HG02943 (cell line): ENCODE results near the gene ARL4C.
"Not testable (repeated sequence)": the region's sequence is repeated elsewhere in the genome, so short reads cannot be mapped to it uniquely, and the experiment has no call there.

Experiments used
- ATAC-seq: cut with Tn5 transposase; IDR thresholded peaks from one replicate; pipeline ENCODE4 v1.9.1; 2021; ENCODE audit warnings: mild to moderate bottlenecking, low read depth, moderate library complexity; ENCODE audit not compliant: unreplicated experiment

ARL4C gene

GRCh38 chr2:234479465-234479864, 17.4 kb downstream of the ARL4C start:
- ATAC-seq: no peak

DNA sequence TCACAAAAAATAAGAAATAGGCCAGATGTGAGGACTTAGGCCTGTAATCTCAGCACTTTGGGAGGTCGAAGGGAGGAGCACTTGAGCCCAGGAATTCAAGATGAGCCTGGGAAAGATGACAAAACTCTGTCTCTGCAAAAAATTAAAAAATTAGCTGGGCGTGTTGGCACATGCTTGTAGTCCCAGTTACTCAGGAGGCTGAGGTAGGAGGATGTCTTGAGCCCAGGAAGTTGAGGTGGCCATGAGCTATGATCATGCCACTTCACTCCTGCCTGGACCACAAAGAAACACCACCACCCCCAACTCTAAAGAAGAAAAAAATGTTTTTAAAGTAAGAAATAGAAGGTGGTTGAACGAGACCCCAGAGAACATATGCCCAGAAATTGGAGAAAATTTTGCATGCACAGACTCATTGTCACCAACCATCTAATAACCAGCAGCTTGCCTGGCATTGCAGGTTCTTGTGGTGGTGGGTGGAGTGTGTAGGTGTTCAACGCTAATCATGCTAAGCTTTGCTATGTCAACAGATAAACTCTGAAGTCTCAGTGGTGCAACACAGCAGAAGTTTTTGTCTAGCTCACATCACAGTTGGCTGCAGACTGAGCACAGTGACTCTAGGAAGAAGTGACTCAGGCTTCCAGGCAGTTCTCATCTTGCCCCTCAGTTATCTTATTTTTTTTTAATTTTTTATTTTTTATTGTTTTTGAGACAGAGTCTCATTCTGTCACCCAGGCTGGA, 18.6 kb downstream of the ARL4C start:
- ATAC-seq: no peak

DNA sequence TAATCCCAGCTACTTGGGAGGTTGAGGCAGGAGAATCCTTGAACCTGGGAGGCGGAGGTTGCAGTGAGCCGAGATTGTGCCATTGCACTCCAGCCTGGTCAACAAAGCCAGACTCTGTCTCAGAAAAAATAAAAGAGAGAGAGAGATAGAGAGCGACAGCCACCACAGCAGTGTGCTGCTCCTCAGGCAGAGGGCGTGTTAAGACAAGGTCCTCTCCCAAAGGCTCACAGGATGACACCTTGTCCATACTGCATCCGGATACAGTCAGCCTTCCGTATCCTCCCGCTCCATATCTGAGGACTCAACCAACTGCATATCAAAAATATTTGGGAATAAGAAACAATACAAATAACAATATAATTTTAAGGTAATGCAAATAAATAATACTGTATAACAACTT, 20.1 kb downstream of the ARL4C start:
- no peak for ATAC-seq

- ATAC-seq: no peak
Observed at GRCh38 chr2:234474654-234475053, 22.2 kb downstream of the ARL4C start.

DNA sequence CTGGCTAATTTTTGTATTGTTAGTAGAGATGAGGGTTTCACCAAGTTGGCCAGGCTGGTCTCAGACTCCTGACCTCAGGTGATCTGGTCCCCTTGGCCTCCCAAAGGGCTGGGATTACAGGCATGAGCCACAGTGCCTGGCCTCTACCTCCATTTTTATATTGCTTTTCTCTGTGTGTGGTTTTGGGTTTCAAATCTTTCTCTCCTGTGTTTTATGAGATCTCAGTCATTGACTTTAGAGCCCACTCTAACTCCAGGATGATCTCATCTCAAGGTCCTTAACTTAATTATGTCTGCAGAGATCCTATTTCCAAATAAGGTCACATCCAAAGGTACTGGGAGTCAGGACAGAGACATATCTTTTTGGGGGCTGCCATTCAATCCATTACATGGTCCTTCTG, 24.7 kb downstream of the ARL4C start:
- ATAC-seq: no peak

GRCh38 chr2:234469972-234470371, 26.9 kb downstream of the ARL4C start:
- ATAC-seq: no peak

- ATAC-seq: no peak
Observed at GRCh38 chr2:234469251-234469845, 27.5 kb downstream of the ARL4C start.

GRCh38 chr2:234468503-234468902, 28.4 kb downstream of the ARL4C start:
- no peak for ATAC-seq

DNA sequence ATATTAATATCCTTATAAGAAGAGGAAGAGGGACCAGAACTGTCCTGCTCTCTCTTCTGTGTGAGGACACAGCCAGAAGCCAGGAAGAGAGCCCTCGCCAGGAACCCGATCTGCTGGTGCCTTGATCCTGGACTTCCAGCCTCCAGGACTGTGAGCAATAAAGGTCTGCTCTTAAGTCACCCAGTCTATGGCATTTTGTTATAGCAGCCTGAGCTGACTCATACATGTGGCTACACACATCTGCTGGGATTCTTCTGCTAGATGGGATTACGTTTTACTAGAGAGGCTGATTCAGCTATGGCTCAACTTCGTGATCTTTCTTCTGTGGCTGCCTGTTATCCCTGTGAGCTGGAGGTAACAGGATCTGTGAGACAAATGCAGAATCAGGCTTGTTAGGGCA, 29.6 kb downstream of the ARL4C start:
- ATAC-seq: no peak

DNA sequence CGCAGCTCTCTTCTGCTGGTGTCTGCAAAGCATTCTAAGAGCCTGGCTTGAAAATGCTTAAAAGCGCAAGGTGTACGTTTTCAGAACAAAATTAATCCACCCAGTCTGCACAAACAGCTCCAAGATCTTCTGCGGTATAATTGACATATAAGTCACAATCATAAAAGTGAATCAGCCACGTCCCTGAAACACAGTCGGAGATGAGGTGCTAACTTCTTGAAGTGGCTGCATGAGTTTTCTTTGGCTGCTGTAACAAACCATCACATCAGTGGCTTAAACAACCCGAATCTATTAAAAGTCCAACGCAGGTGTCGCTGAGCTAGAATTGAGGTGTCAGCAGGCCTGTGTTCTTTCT, 32.6 kb downstream of the ARL4C start:
- no peak for ATAC-seq

GRCh38 chr2:234463626-234464290, 33.1 kb downstream of the ARL4C start:
- no peak for ATAC-seq

GRCh38 chr2:234462218-234462992, 34.5 kb downstream of the ARL4C start:
- no peak for ATAC-seq

DNA sequence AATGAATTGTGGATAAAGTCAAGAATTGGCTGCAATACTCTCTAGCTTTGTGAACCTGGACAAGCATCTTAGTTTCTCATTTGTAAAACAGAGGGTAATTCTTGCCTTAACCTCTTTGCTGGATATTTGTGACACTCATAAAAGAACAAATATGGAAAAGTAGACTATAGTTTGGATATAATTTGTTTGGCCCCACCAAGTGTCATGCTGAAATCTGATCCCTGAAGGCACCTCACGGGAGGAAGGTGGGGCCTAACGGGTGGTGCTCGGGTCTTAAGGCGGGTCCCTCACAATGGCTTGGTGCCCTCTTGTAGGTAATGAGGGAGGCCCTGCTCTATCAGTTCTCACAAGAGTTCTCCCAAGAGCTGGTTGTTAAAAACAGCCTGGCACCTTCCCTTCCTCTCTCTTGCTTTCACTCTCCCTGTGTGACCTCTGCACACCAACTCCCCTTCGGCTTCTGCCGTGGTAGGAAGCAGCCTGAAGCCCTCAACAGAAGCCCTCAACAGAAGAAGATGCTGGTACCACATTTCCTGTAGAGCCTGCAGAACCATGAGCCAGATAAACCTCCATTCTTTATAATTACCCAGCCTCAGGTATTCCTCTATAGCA, 37.4 kb downstream of the ARL4C start:
- no peak for ATAC-seq

DNA sequence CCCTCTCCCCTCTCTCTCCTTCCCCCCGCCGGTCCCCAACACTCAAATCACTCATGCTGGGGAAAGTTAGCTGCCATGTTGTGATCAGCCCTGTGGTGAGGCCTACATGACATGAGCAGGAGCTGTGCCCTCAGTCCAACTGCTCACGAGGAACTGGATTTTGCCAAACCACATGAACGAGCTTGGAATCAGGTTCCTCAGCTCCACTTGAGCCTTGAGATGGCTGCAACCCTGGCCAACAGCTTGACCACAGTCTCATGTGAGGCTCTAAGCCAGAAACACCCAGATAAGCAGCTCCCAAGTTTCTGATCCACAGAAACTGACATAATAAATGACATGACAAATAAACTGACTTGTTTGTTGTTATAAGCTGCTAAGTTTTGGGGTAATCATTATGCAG, 38.4 kb downstream of the ARL4C start:
- ATAC-seq: no peak

DNA sequence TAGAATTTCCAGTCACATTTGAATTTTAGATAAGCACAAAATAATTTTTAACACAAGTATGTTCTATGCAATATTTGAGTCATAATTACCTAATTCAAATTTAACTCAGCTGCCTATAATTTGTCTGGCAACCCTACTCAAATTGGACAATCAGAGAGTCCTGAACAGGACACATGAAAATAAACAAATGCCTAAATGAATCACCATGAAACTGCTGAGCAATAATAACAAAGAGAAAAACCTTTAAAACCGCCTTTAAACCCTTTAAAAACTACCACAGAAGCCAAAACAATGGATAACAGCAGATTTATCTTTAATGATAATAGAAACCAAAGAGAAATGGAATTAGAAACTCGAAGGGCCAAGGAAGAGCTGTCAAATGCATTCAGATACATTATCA, 39.5 kb downstream of the ARL4C start:
- ATAC-seq: no peak

- not testable (repeated sequence) for ATAC-seq
Observed at GRCh38 chr2:234455246-234455645, 41.6 kb downstream of the ARL4C start.

GRCh38 chr2:234454433-234454832, 42.4 kb downstream of the ARL4C start:
- no peak for ATAC-seq

DNA sequence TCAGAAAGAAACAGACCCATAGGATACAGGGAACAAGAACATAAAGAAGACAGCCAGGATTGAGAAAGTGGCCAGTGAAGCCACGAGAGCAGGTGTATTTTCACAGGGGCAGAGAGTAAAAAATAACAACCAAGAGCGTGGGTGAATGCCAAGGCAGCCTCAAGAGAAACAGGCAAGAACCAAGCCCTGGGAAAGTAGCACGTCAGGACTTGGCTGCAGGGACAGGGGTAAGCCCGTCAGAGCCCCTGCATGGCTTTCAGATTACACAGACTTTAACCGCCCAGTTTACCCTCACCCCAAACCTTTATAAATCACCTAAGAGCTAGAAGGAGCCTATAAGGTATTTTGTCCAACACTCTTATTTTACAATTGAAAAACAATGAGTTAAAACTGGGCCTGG, 43.7 kb downstream of the ARL4C start:
- no peak for ATAC-seq

DNA sequence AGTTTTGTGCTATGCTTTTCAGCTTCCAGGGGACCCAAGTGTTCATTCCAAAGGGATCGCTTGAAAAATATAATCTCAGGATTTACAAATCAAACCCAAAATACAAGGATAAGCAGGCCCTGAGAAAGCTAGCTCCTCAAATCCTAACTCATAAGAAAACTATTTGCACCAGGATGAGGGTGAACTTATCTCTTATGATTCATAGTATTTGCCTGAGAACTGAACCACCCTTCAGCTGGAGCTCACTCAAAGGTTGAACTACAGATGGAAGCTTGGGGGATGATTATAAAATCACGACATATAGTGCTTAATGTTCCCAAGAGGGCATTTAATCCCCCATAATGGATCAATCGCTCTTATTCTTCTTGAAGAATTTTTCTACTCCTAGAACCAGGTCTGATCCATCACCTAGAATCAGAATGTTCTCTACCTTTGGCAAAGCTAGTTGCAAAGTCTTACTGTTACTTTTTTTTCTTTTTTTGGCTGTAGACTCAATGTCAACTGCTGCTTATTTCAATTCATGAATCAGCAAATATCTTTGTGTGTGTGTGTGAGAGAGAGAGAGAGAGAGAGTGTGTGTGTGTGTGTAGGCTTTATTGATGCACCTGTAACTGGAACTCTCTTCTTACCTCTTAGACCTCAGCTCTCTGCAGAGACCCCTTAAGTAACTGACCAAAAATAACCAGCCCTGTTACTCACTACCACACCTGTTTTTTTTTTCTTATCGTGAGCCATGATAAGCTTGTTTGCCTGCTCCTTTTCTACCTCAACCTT, 44.8 kb downstream of the ARL4C start:
- no peak for ATAC-seq

GRCh38 chr2:234451242-234451641, 45.6 kb downstream of the ARL4C start:
- no peak for ATAC-seq
